ENCODE results near the gene TIMM23B. TPM values are rescaled to one million over a fixed set of nuclear protein-coding genes. Genes with fewer than 3 reads are reported as not detected.
"Not testable (repeated sequence)": the region's sequence is repeated elsewhere in the genome, so short reads cannot be mapped to it uniquely, and the experiment has no call there.

TIMM23B gene
- total RNA-seq, 1 experiment from 2014 or later: 24.2 TPM

GRCh38 chr10:49995321-49995720 is 53.5 kb downstream of the TIMM23B start:
- H2BK120ac ChIP-seq (ENCODE audit: low read depth, low read length, poor library complexity, severe bottlenecking); H3K56ac ChIP-seq (ENCODE audit: insufficient read length, low read depth, low read length); H3K4ac ChIP-seq (ENCODE audit: low read depth, low read length); H2BK15ac ChIP-seq (ENCODE audit: low read depth, low read length); H2BK5ac ChIP-seq (ENCODE audit: insufficient read length, low read length); H3K4me1 ChIP-seq (ENCODE audit: insufficient read depth, low read length); H3K14ac ChIP-seq (ENCODE audit: insufficient read depth, low read length); H3K9ac ChIP-seq (ENCODE audit: extremely low read depth, insufficient read length, low read length); H4K5ac ChIP-seq (ENCODE audit: insufficient read length, low read depth, low read length); H2BK20ac ChIP-seq (ENCODE audit: low read depth, low read length, poor library complexity, severe bottlenecking); H3K4me3 Mint-ChIP-seq; H3K27ac ChIP-seq (ENCODE audit: insufficient read length, low read depth, low read length); H3K23ac ChIP-seq (ENCODE audit: insufficient read length, low read depth, low read length); H3K4me2 ChIP-seq (ENCODE audit: insufficient read depth, insufficient read length, low read length); H3K23me2 ChIP-seq (ENCODE audit: insufficient read length, low read depth, low read length, poor library complexity, severe bottlenecking); H3K27me3 ChIP-seq (ENCODE audit: insufficient read depth, low read length); H2BK12ac ChIP-seq (ENCODE audit: insufficient read length, low read depth, low read length); H3K79me1 ChIP-seq (ENCODE audit: insufficient read depth, low read depth, low read length, poor library complexity, severe bottlenecking); H3K27me3 Mint-ChIP-seq (ENCODE audit: low read depth); H3K9me3 ChIP-seq (ENCODE audit: control insufficient read depth, low read depth, low read length); H2AFZ ChIP-seq (ENCODE audit: low read length); H4K20me1 ChIP-seq (ENCODE audit: control insufficient read depth, insufficient read depth, insufficient read length); DNase-seq; H3K4me1 Mint-ChIP-seq; H3K9me3 Mint-ChIP-seq; H4K8ac ChIP-seq (replicated peaks; ENCODE audit: insufficient read length, low read depth, low read length); H4K91ac ChIP-seq (ENCODE audit: insufficient read length, low read depth, low read length); H3T11ph ChIP-seq (ENCODE audit: low read length); H3K18ac ChIP-seq (ENCODE audit: insufficient read length, low read depth, low read length); H3K79me2 ChIP-seq (ENCODE audit: insufficient read depth, low read length); H2AK5ac ChIP-seq (ENCODE audit: insufficient read length, low read length): not testable (repeated sequence)
- WGBS (ENCODE audit: extremely low coverage, insufficient read length, low lambda C conversion rate): no CpG with 5 or more reads among the region's 5 CpGs
- Mint-ChIP-seq H3K36me3 (ENCODE audit: insufficient read depth in 1 of 3, low read depth in 3 of 3) (peaks cover 0 to 12% (median 4%) of the 10 kb centered on the region in 3 experiments; a peak in 3 of 7 replicates), H3K27ac (peak overlapping the region in 1 of 3 experiments; percentile 34; a peak in 1 of 7 replicates)

- not testable (repeated sequence) for H3K79me2 ChIP-seq (ENCODE audit: insufficient read depth, low read length); H3K4me2 ChIP-seq (ENCODE audit: insufficient read depth, insufficient read length, low read length); H3K27ac ChIP-seq (ENCODE audit: insufficient read length, low read depth, low read length); H3K9me3 ChIP-seq (ENCODE audit: control insufficient read depth, low read depth, low read length); H3K14ac ChIP-seq (ENCODE audit: insufficient read depth, low read length); H3K4me3 Mint-ChIP-seq; H2BK5ac ChIP-seq (ENCODE audit: insufficient read length, low read length); H3K4me1 ChIP-seq (ENCODE audit: insufficient read depth, low read length); H3K4me1 Mint-ChIP-seq; DNase-seq; H4K20me1 ChIP-seq (ENCODE audit: control insufficient read depth, insufficient read depth, insufficient read length); H3K18ac ChIP-seq (ENCODE audit: insufficient read length, low read depth, low read length); H3K23me2 ChIP-seq (ENCODE audit: insufficient read length, low read depth, low read length, poor library complexity, severe bottlenecking); H3K56ac ChIP-seq (ENCODE audit: insufficient read length, low read depth, low read length); H2AFZ ChIP-seq (ENCODE audit: low read length); H2BK12ac ChIP-seq (ENCODE audit: insufficient read length, low read depth, low read length); H2BK15ac ChIP-seq (ENCODE audit: low read depth, low read length); H3K27me3 ChIP-seq (ENCODE audit: insufficient read depth, low read length); H3K9me3 Mint-ChIP-seq; H3K36me3 Mint-ChIP-seq (ENCODE audit: insufficient read depth in 1 of 3, low read depth in 3 of 3); H3K4ac ChIP-seq (ENCODE audit: low read depth, low read length); H4K8ac ChIP-seq (replicated peaks; ENCODE audit: insufficient read length, low read depth, low read length); H2AK5ac ChIP-seq (ENCODE audit: insufficient read length, low read length); H4K5ac ChIP-seq (ENCODE audit: insufficient read length, low read depth, low read length); H3K27ac Mint-ChIP-seq; H2BK20ac ChIP-seq (ENCODE audit: low read depth, low read length, poor library complexity, severe bottlenecking); H3K27me3 Mint-ChIP-seq (ENCODE audit: low read depth); H3T11ph ChIP-seq (ENCODE audit: low read length); H3K9ac ChIP-seq (ENCODE audit: extremely low read depth, insufficient read length, low read length); H3K23ac ChIP-seq (ENCODE audit: insufficient read length, low read depth, low read length); H3K79me1 ChIP-seq (ENCODE audit: insufficient read depth, low read depth, low read length, poor library complexity, severe bottlenecking); H2BK120ac ChIP-seq (ENCODE audit: low read depth, low read length, poor library complexity, severe bottlenecking); H4K91ac ChIP-seq (ENCODE audit: insufficient read length, low read depth, low read length)
- WGBS (ENCODE audit: extremely low coverage, insufficient read length, low lambda C conversion rate): no CpG with 5 or more reads among the region's 7 CpGs
Measured at GRCh38 chr10:50014024-50014423, 72.2 kb downstream of the TIMM23B start.

Data from H9 (cell line).